ENCODE data around the gene UAP1L1. TPM values are rescaled to one million over a fixed set of nuclear protein-coding genes. Genes with fewer than 3 reads are reported as not detected.

Gene UAP1L1
- total and polyA plus RNA-seq, 2 of the 8 experiments (the other 6 are each of a cell fraction or from before 2014, with no cell fraction given): 2.0 to 5.4 TPM

DNA sequence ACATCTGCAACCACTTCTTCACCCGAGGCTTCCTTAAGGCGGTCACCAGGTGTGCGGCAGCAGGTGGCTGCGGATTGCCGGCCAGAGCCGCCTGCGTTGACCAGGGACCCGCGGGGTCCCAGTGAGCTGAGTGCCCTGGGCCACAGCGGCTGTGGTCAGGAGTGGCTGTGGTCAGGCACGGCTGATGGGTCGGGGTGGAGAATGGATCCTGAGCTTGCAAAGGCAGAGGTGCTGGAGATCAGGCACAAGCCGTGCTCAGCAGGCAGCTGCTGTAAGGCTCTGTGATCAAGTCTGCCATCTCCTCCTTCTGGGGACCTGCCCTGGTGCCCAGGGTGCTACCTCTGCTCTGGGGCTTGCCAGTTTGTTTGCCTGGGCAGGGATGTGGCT lies 2.1 kb downstream of the UAP1L1 start (continued):
- TF ChIP-seq TEAD4 (IDR thresholded peaks at IDR 0.05; ENCODE audit: low read depth, low read length) (no peak), SIX5 (IDR thresholded peaks at IDR 0.05; ENCODE audit: low read depth, low read length) (no peak)
